ENCODE measurements around the gene AHNAK2.
A peak's percentile ranks its signal among the peaks of the same experiment; 100 is the strongest.

The AHNAK2 gene

GRCh38 chr14:105011312-105011990, 33.3 kb upstream of the AHNAK2 start:
- DNase-seq = no peak

DNA sequence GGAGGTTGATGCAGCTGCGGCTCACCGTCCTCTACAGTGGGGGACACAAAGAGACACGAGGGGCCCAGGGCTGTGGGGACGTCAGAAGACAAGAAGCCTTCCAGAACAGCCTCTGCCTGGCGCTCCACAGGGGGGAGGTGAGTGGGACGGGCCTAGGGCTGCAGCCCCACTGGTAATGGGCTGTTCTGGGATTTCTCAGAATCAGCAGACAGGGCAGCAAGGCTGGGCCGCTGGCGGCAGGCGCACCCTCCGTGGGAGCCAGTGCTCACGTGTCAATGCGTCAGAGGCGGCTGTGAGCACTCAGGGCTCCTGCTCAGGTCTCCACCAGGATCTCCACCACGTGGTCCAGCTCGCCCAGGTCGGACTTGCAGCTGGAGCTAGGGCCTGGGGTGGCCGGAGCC, 32.7 kb upstream of the AHNAK2 start:
- no peak for DNase-seq

DNA sequence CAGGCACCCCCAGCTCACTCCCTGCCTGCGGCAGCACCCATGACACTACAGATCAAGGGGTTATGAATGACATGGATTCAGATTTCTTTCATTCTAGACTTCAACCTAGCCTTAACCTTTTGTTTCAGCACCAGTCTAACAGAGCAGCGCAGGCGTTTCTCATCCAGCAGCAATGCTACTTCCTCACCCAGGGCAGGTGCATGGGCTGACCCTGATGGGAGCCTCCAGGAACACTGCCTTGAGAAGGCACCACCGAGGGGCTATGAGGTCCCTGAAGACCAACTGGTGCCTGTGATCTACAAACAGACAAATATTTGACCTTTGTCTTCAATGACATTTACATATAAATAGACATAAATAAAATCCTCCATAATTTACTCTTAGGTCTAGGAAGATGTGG, 31.9 kb upstream of the AHNAK2 start:
- no peak for DNase-seq

DNA sequence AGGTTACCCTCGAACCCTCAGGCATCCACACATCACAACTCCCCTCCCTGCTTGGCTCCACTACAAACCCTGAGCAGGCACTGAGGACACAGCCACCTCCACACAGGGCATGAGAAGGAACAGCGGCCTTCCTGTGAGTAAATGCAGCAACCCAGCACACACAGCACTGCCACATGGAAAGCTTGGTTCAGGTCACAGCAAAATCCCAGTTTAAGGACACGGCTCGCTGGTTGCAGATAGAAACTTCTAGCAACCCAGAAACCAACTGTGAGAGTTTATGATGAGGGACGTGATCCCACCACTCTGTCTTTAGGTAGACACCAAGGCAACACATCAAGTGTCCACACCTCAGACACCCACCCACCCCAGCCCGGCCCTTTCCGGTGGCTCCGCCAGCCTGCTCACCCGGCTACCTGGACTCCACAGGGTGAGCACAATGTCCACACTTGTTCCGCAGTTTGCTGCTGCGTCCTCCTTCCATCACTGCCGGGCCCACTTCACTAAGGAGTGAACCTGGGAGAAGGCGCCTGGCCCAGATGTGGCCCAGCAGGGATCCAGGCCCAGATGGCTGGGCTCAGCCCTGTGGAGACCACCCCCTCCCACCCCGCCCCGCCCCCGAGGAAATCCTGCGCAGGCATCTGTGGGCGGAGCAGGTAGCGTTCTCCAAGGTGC, 29.6 kb upstream of the AHNAK2 start:
- DNase-seq = no peak

DNA sequence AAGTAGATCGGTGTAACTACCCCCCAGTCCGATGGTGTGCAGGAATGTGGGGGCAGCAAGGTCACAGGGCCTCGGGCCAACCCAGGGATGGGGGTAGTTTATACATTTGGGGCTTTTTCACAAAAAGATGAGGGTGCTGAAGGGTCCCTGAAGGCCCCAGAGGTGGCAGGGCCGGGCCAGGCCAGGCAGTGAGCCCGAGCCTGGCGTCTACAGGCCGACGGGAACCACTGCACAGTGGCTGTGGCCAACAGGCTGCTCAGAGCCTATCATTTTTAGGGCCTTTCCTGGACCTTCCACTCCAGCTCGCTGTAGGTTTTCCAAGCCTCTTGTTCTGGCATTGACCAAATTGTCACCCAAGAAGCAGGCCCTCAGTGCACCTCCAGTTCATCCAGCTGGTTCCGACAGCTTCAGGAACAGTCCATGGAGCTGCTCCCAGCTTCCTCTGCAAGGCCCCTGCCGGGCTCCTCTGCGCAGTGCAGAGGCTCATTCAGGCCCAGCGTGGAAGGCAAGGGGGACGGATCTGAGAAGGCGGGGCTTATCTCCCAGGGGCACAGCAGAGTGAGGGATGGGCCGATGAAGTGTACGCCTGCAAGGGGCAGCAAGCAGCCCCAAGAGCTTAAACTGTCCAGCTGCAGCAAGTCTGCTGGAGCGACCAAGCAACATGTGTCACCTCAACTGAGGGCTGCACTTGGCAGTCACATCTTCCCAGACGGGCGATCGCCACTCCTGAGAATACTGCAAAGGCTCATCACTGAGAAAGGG, 28.8 kb upstream of the AHNAK2 start:
- no peak for DNase-seq

DNA sequence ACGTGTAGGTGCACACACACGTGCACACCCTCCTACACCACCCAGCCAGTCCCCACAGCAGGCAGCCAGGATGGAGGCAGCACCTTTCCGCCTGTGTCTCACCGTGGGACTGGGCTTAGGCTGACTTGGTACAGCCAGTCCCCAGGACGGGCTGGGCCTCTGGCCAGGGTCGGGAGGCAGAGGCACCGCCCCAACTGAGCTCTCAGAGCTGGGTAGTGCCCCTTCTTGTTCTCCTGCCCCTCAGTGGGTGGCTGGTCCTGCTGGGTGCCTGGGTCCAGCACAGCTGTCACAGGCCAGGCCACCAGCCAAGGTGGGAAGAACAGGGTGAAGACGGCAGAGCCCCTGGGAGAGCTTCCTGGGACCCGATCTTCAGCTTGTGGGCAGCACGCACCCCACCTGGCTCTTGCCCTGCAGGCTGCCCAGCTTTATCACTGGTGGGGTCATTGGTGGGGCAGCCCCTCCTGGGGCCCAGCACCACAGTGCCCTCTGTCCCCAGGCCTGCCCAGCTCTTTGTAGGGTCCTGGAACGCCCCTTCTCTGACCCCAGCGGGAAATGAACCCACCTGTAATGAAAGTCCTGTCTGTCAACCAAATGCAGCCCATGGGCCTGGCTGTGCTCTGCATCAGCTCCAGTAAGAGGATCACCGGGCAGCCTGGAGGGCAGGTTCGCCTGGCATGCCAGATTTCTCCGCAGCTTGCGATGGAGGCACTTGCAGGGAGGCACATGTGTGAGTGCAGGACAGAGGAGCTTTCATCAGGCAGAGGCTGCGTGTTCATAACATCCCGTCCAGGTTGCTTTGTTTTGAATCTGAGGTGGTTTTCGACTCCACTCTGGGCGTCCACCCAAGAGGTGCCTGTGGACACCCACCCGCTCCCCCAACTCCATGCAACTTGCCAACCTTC, 28.0 kb upstream of the AHNAK2 start:
- DNase-seq = no peak

- no peak for DNase-seq
Observed at GRCh38 chr14:105005329-105005928, 27.3 kb upstream of the AHNAK2 start.

DNA sequence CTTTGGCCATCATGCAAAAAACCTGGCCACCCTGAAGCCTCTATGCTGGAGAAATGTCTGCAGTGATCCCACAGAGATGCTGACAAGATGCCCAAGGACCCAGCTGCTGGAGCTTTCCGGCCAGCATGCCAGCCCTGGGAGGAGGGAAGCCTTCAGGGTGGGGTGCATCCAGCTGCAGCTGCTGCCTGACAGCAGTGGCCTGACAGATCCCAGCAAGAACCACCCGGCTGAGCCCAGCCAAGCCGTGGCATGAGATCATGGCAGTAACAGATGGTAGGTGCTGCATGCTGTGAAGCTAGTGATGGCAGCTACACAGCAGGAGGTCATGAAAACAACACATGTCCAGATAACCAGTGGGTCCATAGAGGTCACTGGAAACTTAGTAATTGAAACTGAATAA, 21.2 kb upstream of the AHNAK2 start:
- peak; percentile 40 for DNase-seq

DNA sequence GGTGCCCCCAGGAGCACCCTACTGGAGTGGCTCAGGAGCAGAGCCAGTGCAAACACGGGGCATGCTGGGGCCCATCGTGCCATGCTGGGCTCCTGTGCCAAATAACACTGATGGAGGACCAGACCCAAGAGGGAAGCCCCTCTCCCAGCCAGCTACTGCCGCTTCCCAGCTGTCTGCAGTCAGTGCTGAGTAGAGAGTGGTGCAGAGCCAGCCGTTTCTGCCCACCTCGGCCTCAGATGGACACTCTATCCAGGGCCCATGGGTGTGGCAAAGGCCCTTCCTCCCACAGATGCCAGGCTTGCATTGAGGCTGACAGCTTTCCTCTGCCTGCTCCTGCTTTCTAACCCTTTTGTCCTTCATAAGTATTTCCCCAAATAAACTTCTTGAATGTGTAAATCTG, 20.6 kb upstream of the AHNAK2 start:
- no peak for DNase-seq

GRCh38 chr14:104996483-104996882, 18.3 kb upstream of the AHNAK2 start:
- DNase-seq = no peak

- DNase-seq = no peak
Observed at GRCh38 chr14:104996032-104996431, 17.9 kb upstream of the AHNAK2 start.

GRCh38 chr14:104994978-104995377, 16.8 kb upstream of the AHNAK2 start:
- DNase-seq = no peak

DNA sequence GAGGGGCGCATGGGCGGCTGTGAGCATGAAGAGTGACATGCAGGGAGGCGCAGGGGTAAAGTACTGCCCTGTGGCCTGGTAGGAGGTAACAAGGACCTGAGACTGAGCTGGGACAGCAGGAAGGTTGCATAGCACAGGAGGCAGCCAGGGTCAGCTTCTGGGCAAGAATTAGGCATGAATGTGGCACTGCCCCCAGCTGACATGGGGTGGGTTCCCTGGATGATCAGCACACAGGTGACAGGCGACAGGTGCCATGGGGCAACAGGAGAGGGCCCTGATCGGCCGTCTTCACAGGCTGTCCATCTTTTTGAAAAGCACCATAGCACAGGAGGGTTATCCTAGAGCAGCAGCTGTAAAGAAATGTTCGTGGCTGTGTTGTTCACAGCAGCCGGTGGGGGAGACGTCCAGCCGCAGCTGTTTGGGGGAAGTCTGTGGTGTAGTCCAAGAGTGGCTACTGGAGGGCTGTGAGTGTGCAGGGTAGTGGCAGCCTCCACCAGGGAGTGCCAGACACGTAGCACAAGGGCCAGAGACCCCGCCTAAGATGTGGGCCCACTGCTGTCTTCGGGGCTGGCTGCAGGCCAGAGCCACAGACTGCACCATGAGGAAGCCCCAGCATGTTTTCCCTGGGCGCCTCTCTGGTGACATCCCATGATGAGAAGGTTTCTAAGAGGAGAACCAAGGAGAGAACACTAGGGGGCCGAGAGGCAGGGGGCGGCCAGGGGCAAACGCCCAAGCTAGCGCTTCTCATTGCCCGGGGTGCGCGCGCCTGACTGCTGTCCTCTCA, 15.8 kb upstream of the AHNAK2 start:
- DNase-seq = no peak

DNA sequence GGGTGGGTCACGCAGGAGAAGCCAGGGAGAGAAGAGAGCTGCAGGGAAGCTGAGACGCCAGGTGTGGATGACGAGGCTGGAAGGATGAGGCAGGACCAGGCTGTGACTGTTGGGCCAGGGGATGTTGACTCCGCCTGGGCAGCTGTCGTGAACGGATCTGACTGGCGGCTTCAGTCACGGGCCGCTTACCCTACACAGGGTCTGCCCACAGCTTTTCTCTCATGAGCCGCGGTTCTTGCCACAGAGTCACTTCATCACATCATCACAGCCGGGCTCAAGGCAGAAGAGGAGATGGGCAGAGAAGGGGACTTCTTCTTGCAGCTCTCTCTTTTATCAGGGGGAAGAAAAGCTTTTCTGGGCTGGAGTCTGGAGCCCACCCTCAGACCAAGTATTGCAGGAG, 15.1 kb upstream of the AHNAK2 start:
- no peak for DNase-seq

DNA sequence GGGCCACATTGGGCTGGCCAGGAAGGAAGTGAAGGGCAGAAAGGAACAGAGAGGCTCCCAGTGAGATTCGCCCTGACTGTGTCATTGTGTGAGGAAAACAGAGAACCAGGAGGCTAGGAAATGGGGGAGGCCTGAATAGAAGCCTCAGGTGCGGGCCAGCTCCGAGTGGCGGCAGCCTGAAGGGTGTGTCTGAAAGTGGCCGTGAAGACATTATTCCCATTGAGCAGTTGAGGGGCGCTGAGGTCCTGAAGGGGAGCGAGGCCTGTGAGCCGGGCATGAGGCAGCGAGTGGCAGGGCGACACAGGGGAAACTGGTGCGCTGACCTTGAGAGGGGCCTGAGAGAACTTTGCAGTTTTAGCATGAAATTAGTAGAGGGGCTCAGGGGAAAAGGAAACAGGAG, 14.3 kb upstream of the AHNAK2 start:
- DNase-seq = no peak

- no peak for DNase-seq
Observed at GRCh38 chr14:104991896-104992230, 13.7 kb upstream of the AHNAK2 start.

GRCh38 chr14:104989951-104990303, 11.8 kb upstream of the AHNAK2 start:
- no peak for DNase-seq

DNA sequence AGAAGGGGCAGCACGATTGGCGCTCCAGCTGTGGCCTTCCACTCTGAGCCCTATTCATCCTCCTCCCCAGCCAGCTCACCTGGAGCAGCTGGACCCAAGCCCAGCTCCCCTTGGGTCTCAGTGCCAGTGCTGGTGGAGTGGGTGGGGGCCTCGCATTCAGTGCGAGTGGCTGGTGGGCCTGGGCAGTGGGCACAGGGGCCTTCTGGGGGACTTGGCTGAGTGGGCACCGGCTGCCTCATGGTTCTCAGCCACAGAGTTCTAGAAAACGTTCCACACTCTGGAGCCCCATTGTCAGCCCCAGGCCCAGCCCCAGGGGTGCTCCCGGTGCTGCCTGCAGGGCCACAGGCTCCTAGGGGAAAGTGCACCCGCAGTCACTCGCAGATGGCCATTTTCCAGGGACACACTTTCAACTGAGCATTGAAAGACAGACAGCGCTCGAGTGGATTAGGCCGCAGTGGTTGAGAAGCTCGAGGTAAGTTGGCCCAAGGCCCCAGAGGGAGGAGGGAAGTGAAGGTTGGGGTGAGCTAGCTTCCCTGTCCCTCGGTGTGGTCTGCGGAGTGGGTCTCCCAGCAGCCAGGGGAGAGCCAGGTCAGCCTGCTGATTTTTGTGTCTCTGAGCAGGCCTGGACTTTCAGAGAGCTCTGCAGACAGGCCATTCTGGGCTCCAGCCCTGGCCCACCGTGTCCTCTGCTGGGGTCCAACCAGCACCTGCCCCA, 11.2 kb upstream of the AHNAK2 start:
- DNase-seq = no peak

DNA sequence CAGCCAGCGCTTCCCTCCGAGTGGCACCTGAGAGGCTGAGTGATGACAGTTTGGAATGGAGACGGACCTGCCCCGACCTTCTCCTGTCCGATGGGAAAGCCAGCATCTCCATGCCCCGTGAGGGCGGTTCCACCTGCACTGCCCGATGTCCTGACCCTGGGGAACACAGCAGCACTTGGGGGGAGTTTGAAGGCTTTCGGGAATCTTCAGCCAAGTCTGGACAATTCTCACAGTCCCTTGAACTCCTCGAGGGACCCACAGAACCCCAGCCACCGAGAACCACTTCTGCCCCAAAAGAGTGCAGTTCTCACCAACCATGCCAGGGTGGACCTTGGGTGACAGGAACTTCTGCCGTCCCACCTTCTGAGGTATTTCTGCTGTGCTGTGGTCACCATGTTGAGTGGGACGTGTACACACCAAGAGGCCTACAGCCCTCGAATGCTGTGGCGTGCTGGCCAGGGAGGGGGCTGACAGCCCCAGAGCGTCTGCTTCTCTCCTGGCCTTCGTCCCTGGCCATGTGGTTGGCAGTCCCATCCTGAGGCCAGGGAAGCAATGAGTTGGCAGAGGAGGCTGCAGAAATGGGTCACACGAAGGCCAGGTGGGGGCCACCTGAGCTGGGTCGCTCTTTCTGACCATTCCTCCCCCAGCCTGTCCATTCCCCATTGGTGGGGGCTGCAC, 8.5 kb upstream of the AHNAK2 start:
- no peak for DNase-seq

- DNase-seq = no peak
Observed at GRCh38 chr14:104985675-104986486, 7.7 kb upstream of the AHNAK2 start, which contains the start of gene CLBA1. TSS of gene CLBA1 (plus strand) at chr14:104985788. CDS start at chr14:104986432, 644 bp downstream.
